Activated B cell treated with CpG ODN at 0.5 μM for 24 hours (primary cell): ENCODE measurements around the gene TXK. TPM values are rescaled to one million over a fixed set of nuclear protein-coding genes. Genes with fewer than 3 reads are reported as not detected.

Source experiments
- ATAC-seq: fragments of 200-7000 bp; cut with Tn5 transposase; one replicate; pipeline ENCODE4 v1.10.0; 2021; ENCODE audit warnings: low read depth, mild to moderate bottlenecking, moderate library complexity
- CTCF ChIA-PET: fragments of 350-600 bp; sonication (Branson Sonifier 250); formaldehyde crosslinking; loops from one replicate; lab custom pipeline; 2021; ENCODE audit warnings: antibody characterized with exemption; lab: Charles Lee
- POLR2A ChIA-PET: fragments of 350-600 bp; sonication (Branson Sonifier 250); formaldehyde crosslinking; loops from one replicate; lab custom pipeline; 2021; ENCODE audit warnings: antibody characterized with exemption; lab: Charles Lee
- DNase-seq: peaks from one replicate; pipeline ENCODE4 v3.0.0; 2022
- H3K27ac Mint-ChIP-seq: one replicate; pipeline ENCODE4 v1.8.0; 2020; ENCODE audit warnings: mixed read lengths
- H3K27me3 Mint-ChIP-seq: one replicate; pipeline ENCODE4 v1.8.0; 2021; ENCODE audit warnings: mixed read lengths
- H3K36me3 Mint-ChIP-seq: one replicate; pipeline ENCODE4 v1.8.0; 2021; ENCODE audit warnings: low read depth, mixed read lengths
- H3K4me1 Mint-ChIP-seq: one replicate; pipeline ENCODE4 v1.8.0; 2021; ENCODE audit warnings: mixed read lengths
- H3K4me3 Mint-ChIP-seq: one replicate; pipeline ENCODE4 v1.8.0; 2020; ENCODE audit warnings: mild to moderate bottlenecking, mixed read lengths
- H3K9me3 Mint-ChIP-seq: one replicate; pipeline ENCODE4 v1.8.0; 2020; ENCODE audit warnings: mixed read lengths
- CTCF ChIP-seq: fragments of 200-600 bp; IDR thresholded peaks from one replicate; pipeline ENCODE4 v1.8.0; 2022; ENCODE audit warnings: antibody characterized with exemption, mild to moderate bottlenecking
- intact Hi-C: fragments of 100-400 bp; cut with micrococcal nuclease; formaldehyde crosslinking; loops from one replicate; pipeline ENCODE4 v1.15.1; 2024
- total RNA-seq: library from RNA; stranded (reverse); gene quantifications from 2 replicates; pipeline ENCODE4 v1.2.3, GENCODE V29; 2022

Gene TXK
- total RNA-seq, 1 donor from 2014 or later = 1.7 TPM

GRCh38 chr4:48110452-48110978 is 23.5 kb downstream of the TXK start:
- no peak for ATAC-seq
- DNase-seq = no peak
- no peak overlapping the region for H3K4me3 Mint-ChIP-seq
- H3K9me3 Mint-ChIP-seq = no peaks in the 10 kb centered on the region
- TF ChIP-seq CTCF = no peak
- ChIA-PET CTCF (interaction anchor here (1.0 to 2.2 kb wide), 4 partner anchors 29 to 165 kb away, joined by 3 to 8 read pairs (median 5); no protein-coding TSS in a partner anchor), POLR2A (no interaction called here)
- H3K36me3 Mint-ChIP-seq = no peaks in the 10 kb centered on the region
- no peaks in the 10 kb centered on the region for H3K27me3 Mint-ChIP-seq
- intact Hi-C loops = no loop called here
- H3K27ac Mint-ChIP-seq = no peak overlapping the region
- H3K4me1 Mint-ChIP-seq = no peaks in the 10 kb centered on the region

GRCh38 chr4:48109413-48110263 is 24.4 kb downstream of the TXK start:
- DNase-seq = no peak
- no peak overlapping the region for H3K27ac Mint-ChIP-seq
- POLR2A ChIA-PET = no interaction called here
- CTCF ChIA-PET = interaction anchor here (0.9 to 2.2 kb wide), 8 partner anchors 13 to 166 kb away, joined by 3 to 8 read pairs (median 4); no protein-coding TSS in a partner anchor
- no peaks in the 10 kb centered on the region for H3K36me3 Mint-ChIP-seq
- H3K9me3 Mint-ChIP-seq = no peaks in the 10 kb centered on the region
- peak; percentile 62 for ATAC-seq
- H3K4me1 Mint-ChIP-seq = no peaks in the 10 kb centered on the region
- intact Hi-C loops = loop anchor here (1.0 kb wide), 2 partner anchors 22 to 106 kb away; no protein-coding TSS in a partner anchor
- no peaks in the 10 kb centered on the region for H3K27me3 Mint-ChIP-seq
- peak; percentile 44 for TF ChIP-seq CTCF
- no peak overlapping the region for H3K4me3 Mint-ChIP-seq

- no peaks in the 10 kb centered on the region for H3K4me1 Mint-ChIP-seq
- no peaks in the 10 kb centered on the region for H3K27me3 Mint-ChIP-seq
- no peaks in the 10 kb centered on the region for H3K9me3 Mint-ChIP-seq
- no peak for TF ChIP-seq CTCF
- intact Hi-C loops = loop anchor here (1.0 kb wide), 2 partner anchors 21 to 105 kb away; no protein-coding TSS in a partner anchor
- no peak overlapping the region for H3K27ac Mint-ChIP-seq
- CTCF ChIA-PET = interaction anchor here (0.8 to 2.2 kb wide), 6 partner anchors 12 to 191 kb away, joined by 3 to 8 read pairs (median 4); no protein-coding TSS in a partner anchor
- no peak overlapping the region for H3K4me3 Mint-ChIP-seq
- H3K36me3 Mint-ChIP-seq = no peaks in the 10 kb centered on the region
- DNase-seq (no peak), ATAC-seq (no peak)
- POLR2A ChIA-PET = interaction anchor here (0.7 kb wide), 1 partner anchor 51 kb away, joined by 4 read pairs; no protein-coding TSS in a partner anchor
Measured at GRCh38 chr4:48108309-48109073, 25.6 kb downstream of the TXK start.

- H3K4me3 Mint-ChIP-seq = no peak overlapping the region
- intact Hi-C loops = no loop called here
- no peak for TF ChIP-seq CTCF
- H3K36me3 Mint-ChIP-seq = no peaks in the 10 kb centered on the region
- H3K27ac Mint-ChIP-seq = no peak overlapping the region
- ChIA-PET POLR2A (no interaction called here), CTCF (no interaction called here)
- ATAC-seq = no peak
- no peak for DNase-seq
- H3K27me3 Mint-ChIP-seq = no peaks in the 10 kb centered on the region
- H3K4me1 Mint-ChIP-seq = no peaks in the 10 kb centered on the region
- H3K9me3 Mint-ChIP-seq = no peaks in the 10 kb centered on the region
Measured at GRCh38 chr4:48105230-48105629, 28.8 kb downstream of the TXK start.
